Inflammatory macrophage treated with lipopolysaccharide for 4 hours (primary cell): ENCODE data around the gene LMBR1L.
"Not testable (repeated sequence)": the region's sequence is repeated elsewhere in the genome, so short reads cannot be mapped to it uniquely, and the experiment has no call there.

Source experiments
- DNase-seq: peaks from one replicate; pipeline ENCODE4 v3.0.0-alpha.2; 2020

Gene LMBR1L, protein sequence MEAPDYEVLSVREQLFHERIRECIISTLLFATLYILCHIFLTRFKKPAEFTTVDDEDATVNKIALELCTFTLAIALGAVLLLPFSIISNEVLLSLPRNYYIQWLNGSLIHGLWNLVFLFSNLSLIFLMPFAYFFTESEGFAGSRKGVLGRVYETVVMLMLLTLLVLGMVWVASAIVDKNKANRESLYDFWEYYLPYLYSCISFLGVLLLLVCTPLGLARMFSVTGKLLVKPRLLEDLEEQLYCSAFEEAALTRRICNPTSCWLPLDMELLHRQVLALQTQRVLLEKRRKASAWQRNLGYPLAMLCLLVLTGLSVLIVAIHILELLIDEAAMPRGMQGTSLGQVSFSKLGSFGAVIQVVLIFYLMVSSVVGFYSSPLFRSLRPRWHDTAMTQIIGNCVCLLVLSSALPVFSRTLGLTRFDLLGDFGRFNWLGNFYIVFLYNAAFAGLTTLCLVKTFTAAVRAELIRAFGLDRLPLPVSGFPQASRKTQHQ

DNA sequence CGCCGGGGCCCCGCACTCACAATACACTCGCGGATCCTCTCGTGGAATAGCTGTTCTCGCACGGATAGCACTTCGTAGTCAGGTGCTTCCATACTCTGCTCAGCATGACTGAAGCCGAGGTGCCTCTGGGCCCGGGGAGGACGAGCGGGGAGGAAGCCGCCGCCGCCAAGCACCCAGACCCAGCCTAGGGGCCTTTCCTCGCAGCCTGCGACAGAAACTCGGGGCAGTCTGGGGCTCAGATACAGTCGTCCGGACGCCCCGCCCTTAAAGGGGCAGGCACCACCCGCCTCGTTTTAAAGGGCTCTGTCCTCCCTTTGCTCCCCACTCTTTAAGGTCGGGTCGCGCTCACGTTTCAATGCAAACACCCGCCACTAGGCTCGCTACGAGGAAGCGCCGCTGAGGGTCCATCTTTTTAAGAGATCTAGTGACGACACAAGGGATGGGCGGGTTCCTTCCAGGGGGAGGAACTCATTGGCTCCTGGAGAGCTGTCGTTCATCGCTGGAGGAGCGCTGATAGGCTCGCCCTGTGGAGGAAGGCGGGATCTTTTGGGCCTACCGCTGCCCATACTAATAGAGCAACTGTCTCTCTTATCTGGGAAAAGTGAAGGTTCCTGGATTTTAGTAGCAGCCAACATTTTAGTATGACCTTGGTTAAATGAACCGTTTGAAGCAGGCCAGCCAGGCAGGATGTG, at the start of gene LMBR1L:
Gene LMBR1L (minus strand): TSS at position 384 of the 692 bp plus-strand sequence. CDS start 292 bp downstream, at position 92.
- DNase-seq, result peak; percentile 99

DNA sequence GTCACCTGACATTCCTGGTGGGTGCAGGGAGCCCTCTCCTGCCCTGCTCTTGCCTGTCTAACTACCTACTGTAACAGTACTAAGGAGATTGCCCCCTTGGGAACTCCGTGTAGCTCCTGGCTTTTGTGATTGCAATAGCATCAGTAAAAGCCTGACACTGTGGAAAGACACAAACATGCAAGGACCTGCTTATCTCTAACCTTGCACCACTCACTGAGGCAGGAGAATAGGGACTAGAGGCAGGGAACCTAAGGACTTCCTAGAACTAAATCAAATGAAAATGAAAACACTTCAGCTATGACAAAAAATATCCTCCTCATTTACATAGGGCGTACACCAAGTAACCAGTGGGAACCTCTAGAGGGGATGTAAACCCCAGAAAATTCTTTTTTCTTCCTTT, 49.8 kb upstream of the LMBR1L start:
- peak; percentile 47 for DNase-seq

DNA sequence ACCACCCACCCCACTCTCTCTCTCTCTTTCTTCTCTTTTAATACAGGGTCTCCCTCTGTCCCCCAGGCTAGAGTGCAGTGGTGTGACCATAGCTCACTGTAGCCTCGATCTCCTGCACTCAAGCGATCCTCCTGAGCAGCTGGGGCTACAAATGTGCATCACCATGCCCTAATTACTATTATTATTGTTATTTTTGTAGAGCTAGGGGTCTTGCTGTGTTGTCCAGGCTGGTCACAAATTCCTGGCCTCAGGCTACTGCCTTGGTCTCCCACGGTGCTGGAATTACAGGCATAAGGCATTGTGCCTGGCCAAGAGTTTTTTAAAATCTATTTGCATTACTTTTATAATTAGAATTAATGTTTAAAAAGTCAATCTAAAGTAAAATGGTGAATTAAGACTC, 43.6 kb upstream of the LMBR1L start:
- DNase-seq, result no peak

DNA sequence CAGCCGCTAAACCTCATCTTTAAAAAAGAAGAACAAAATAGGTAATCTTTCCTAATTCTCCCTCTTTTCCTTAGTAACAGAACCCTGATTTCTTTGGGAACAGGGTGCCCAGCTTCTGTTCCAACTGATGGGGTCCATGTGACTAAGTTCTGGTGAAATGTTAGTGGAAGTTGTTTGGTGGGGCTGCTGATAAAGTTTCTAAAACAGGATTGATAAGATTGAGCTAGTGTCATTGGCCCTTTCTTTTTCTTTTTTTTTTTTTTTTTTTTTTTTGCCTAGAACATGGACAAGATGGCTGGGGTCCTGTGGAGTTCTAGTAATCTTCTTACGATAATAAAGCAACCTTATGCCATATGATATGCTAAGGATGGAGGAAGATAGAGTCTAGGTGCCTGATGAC, 36.7 kb upstream of the LMBR1L start:
- no peak for DNase-seq

DNA sequence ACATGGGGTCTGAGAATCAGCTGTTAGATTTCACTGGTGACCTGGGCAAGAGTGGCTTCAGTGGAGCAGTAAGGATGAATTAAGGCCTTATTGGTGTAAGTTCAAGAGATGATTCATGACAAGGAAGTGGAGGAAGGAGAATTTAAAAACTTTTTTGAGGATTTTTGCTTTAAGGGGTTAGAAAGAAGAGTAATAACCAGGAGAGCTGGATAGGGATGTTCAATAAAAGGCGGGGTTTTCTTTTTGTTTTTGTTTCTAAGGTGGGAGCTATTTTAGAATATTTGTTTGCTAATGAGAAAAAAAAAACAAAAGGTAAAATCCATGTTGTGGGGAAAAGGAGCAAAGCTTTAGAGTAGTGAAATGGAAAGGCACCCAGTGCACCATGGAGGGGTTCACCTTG, 35.8 kb upstream of the LMBR1L start:
- DNase-seq, result no peak

DNA sequence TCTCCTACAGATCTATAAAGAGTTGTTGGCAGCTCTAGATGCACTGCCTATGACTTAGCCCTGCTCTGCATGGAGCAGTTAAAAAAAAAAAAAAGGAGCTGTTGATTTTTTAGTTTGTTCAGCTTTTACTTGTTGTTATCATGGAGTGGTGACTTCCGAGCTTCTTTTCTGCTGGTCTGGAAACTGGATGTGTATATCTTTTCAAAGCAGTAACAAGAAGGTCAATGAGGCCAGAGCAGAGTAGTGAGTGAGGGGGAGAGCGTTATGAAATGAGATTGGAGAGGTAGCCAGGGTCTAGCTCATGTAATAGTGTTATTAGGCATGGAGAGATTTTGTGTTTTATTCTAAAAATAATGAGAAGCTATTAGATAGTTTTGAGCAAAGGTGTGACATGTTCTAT, 33.7 kb upstream of the LMBR1L start:
- no peak for DNase-seq

DNA sequence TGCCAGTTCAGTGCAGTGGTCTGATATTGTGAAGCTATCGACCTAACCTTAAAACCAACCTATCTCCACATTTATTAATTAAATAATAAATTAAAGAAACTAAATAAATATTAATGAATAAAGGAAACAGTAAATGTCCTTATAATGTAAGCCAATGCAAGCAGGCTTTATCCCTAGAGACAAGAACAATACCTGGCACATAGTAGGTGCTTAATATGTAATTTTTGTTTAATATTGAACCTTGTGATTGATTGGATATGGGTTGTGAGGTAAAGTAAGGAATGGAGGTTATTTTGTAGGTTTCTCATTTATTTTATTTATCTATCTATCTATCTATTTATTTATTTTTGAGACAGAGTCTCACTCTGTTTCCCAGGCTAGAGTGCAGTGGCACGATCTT, 28.4 kb upstream of the LMBR1L start:
- no peak for DNase-seq

DNA sequence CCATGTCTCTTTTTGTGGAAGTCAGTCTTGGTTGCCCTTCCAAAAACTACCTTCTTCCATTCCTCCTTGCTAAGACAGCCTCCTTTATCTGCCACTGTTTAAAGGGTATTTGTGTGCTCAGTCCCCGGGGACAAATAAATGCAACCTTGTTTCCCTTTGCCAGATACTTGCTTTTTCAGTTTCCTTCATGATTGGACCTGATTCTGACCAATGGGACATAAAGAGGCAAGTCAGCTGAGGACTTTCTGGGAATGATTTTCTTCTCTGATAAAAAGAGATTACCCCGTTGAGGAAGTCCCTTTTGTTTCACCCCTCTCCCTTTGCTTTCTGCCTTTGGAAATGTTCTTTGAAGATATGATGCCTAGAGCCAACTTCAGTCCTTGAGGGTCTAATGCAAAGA, 27.9 kb upstream of the LMBR1L start:
- no peak for DNase-seq

DNA sequence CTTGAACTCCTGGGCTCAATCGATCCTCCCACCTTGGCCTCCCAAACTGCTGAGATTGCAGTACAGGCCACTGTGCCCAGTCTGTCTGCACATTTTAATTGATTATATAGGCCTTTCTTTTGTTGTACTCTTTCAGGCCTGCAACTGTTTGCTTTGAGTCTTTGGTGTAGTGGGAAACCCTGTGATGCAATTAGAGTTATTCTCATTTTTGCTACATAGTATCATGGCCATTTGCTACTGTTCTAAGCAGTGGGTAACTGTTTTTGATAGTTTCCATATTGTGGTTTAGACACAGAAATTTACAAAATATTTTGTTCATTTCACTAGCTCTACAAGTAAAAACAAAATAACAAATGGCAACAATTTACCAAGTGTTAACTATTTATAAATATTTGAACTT, 26.8 kb upstream of the LMBR1L start:
- no peak for DNase-seq

DNA sequence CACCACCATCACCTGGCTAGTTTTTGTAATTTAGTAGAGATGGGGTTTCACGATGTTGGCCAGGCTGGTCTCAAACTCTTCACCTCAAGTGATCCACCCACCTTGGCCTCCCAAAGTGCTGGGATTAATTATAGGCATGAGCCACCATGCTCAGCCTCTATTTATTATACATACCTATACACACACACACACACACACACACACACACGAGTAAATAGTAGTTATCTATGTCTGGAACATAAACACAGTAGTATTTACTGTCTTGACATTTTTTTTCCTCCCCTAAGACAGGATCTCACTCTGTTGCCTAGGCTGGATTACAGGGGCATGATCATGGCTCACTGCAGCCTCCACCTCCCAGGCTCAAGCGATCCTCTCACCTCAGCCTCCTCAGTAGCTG, 26.4 kb upstream of the LMBR1L start:
- DNase-seq, result not testable (repeated sequence)

DNA sequence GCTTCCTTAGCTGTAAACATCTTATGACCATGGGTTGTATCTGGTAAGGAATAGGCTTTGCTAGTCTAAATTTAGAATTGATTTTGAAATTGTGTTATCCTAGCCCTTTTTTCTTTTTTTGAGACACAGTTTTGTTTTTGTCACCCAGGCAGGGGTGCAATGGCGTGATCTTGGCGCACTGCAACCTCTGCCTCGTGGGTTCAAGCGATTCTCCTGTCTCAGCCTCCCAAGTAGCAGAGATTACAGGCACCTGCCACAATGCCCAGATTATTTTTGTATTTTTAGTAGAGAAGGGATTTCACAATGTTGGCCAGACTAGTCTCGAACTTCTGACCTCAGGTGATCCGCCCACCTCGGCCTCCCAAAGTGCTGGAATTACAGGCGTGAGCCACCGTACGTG, 22.9 kb upstream of the LMBR1L start:
- DNase-seq, result no peak

DNA sequence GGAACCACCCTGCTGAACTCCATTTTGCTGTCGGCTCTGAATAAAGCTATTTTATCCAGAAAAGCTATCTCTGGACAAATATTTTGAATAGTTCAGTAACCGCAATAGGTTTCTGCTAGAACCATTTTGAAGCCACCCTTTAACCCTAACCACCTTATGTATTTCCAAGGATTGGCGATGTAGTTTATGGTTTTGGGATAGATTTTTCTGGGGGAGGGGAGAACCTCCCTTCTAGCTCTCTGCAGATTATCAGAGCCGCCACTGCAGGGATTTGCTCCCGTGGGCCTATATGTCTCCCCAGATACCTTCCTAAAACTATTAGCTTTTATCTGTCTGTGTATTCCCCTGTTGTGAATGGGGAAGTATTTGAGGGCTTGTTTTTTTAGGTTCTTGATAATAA, 22.4 kb upstream of the LMBR1L start:
- DNase-seq, result no peak

DNA sequence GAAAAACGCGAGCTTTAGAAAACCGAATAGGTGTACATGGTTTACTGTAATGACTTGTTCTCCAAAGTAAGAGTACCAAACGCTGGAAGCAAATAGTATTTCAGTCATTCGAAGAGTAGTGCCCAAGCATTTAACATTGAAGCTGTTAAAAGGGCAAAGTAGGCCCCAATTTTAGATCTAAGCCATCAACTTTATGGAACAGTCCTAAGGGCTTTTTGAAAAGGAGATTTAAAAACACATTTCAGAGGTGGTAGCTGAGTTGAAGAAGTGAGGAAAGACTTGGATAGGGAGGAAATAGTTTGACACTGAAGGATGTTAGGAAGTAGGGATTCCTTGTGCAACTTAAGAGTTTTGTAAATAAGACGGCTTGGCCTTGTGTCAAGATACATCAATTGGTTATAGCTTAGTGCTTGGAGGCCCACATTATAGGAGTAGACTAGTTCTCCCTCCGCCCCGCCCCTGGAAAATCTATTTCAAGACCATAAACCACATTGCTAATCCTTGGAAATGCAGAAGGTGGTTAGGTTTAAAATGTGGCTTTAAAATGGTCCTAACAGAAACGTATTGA, 21.3 kb upstream of the LMBR1L start:
- DNase-seq, result peak; percentile 40

DNA sequence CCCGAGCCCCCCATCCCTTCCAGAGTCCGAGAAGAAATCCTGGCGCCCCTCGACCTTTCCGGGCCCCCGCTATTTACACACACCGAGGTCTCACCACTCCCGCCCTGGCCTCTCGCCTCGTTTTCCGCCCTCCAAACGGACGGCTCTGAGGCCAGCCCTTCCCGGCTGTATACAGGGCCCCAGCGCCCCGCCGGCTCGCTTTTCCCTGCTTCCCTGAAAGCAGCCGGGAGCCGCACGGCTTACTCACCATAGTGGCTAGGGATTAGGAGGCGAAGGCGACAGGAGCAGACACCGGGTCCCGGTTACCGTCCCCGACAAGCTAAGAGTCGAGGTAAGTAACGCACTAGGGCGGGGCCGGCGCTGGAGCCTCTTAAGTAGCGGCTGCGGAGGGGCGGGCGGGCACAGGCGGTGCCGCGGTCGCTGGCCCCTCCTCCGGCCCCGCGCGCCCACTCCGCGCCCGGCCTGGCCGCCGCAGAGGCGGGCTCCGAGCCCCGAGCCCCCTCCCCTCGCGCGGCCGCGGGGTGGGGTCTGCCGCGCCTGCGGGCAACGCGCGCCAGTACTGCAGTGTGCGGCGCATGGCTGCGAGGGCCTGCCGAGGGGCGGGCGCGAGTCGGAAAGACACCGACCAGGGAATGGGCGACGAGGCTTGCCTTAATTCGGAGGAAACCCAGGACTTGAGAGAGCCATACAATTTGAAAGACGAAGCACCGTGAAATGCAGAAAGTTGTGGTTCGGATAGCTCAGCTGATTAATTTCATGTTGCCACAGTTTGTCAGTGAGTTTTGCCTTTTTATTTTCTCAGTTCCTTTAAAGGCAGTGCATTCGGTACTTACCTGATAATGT, 20.6 kb upstream of the LMBR1L start, which contains the start of gene TUBA1B:
Gene TUBA1B (minus strand): TSS at position 345 of the 843 bp plus-strand sequence. CDS start 95 bp downstream, at position 250.
- DNase-seq, result peak; percentile 90

DNA sequence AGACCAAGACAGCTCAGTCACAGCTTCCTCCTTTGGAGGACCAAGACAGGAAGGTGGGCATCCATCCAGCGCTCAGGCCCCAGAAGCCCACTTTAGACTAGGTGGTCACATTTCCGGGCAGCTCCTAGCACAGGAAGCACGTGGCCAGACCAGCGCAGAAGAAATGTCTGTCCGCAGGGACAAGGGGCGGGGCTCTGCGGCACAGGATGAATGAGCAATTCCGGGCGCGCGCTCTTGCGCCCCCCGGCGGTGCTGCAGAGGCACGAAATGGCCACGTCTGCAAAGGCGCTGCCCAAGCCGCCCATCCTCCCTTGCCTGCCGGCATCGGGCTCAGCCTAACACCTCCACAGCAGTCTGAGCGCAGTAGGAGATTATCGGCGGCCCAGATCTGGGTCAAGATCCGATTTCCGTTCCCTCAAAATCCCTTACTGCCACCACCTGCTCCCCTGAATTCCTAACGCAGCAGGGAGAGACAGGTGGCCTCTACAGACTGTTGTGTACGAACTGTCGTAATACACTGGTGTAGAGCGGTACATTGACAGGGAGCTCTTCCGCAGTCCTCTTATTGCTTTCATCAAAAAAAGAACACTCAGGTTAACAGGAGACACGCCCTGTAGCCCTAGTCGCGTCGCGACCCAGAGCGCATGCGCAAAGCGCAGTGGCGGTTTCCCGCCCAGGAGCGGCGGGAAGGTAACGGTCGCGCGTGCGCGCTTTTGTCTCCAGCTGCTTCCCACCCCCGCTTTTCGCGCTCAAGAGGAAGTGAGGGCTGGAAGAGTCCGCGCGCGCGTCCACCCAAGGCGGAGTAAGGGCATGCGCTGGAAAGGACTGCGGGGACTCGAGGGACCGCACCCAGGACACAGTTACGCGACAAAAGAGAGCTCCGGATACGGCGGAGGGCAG, 19.8 kb upstream of the LMBR1L start:
- peak; percentile 99 for DNase-seq

DNA sequence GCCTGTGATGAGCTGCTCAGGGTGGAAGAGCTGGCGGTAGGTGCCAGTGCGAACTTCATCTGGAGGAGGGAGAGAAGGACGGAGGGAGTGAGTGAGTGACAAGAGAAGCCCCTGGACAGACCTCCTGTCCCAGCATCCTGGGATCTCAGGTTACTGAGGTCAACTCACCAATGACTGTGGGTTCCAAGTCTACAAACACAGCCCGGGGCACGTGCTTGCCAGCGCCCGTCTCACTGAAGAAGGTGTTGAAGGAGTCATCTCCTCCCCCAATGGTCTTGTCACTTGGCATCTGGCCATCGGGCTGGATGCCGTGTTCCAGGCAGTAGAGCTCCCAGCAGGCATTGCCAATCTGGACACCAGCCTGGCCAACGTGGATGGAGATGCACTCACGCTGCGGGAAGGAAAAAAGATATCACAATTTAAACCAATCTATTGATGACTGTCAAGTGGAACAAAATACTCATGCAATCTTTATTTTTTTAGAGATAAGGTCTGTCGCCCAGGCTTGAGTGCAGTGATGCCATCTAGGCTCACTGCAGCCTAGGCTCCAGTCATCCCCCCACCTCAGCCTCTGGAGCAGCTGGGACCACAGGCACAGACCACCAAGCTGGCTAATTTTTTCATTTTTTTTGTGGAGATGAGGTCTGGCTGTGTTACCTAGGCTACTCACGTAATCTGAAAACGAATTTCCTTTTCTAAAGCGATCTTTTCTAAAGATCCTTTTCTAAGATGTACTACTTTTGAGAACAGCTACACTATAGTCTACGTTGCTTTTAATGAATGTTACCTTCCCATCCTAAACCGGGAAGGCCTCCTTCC, 18.9 kb upstream of the LMBR1L start:
- no peak for DNase-seq

DNA sequence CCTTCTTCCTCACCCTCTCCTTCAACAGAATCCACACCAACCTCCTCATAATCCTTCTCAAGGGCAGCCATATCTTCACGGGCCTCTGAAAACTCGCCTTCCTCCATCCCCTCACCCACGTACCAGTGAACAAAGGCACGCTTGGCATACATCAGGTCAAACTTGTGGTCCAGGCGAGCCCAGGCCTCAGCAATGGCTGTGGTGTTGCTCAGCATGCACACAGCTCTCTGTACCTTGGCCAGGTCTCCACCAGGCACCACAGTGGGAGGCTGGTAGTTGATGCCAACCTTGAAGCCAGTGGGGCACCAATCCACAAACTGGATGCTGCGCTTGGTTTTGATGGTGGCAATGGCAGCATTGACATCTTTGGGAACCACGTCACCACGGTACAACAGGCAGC, 17.3 kb upstream of the LMBR1L start:
- not testable (repeated sequence) for DNase-seq

DNA sequence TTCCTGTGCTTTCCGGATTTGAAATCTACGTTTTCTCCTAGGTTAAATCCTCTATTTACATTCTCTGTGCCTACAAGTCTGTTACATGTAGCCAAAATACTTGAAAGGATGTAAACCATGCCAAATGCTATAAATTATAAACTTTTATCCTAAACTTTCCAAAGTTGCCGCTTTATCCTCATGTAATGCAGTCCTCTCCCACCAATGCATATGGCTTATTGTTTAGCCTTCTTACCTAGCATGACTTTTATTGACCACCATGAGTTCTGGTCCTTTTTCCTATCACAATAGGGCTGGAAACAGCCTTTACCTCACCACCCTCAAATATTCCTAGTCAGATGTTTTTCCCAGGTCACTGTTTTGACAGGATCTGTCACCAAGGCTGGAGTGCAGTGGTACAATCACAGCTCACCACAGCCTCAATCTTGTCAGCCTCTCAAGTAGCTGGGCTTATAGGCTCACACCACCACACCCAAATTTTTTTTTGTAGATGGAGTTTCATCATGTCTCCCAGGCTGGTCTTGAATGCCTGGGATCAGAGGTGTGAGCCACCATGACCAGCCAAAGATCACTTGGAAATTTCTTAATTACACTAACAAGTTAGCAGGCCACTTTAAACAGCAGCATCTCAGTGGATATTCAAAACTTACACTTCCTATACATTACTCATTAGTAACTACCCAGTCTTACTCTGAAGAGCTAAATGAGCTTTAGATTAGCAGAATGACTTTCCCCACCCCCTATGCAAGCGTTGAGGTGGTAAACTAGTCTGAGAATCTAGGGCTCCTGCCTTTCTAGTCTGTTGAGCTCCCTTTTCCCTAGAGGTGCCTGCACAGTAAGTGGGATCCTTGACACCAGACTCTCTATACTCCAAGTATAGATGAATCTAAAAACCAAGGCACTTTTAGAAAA, 16.5 kb upstream of the LMBR1L start:
- no peak for DNase-seq

DNA sequence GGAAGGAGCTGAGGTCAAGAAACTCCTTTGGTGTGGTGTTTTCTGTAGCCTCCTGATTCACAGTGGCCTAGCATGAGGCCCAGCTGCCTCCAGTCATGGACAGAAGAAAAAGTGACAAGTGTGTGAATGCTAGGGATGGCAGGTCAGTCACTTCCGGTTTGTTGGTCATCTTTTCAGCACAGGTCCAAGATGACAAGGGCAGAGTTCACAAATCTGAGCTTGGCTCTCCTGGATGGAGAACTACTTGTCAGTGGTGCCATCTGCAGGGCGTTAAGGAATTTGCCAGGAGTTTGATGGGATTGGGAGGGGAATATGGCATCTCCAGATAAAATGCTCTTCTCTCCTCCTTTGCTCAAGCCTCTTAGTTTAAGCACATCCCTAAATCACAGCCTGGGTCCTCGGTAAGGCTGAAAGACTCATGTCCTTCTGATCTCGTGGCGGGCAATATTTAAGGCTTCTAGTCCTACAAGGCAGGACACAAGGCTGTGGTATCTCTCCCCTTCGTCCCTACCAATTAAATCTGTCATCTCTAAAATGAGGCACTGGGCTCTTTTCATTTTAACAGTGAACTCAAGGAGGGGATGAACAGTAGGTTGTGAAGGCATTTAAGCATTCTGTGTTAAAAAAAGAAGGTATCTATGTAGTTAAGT, 10.5 kb upstream of the LMBR1L start:
- DNase-seq, result peak; percentile 65
